Right lobe of liver (tissue), 4 donors: ENCODE measurements around the gene SETBP1.

Experiments used
- POLR2A ChIP-seq: fragments of 450-650 bp; IDR thresholded peaks from one replicate; pipeline ENCODE4 v1.6.1; 2017; ENCODE audit warnings: antibody characterized with exemption, mild to moderate bottlenecking
- TF ChIP-seq, protein P1 (sequence below), 4 donors: fragments of 200-600 bp in 3 of 4; fragments of 450-650 bp in 1 of 4; IDR thresholded peaks; one replicate each; pipeline versions ENCODE4 v1.5.1 to v1.8.0; 2016 to 2022; ENCODE audit warnings: antibody characterized with exemption in 4 of 4, mild to moderate bottlenecking in 2 of 4
- donor health status: DM: no; HTN: no; CAD: no.
- donor health status: DM: no; HTN: no; CAD: no.
- donor health status: DM: no; HTN: yes; CAD: no.

DNA sequence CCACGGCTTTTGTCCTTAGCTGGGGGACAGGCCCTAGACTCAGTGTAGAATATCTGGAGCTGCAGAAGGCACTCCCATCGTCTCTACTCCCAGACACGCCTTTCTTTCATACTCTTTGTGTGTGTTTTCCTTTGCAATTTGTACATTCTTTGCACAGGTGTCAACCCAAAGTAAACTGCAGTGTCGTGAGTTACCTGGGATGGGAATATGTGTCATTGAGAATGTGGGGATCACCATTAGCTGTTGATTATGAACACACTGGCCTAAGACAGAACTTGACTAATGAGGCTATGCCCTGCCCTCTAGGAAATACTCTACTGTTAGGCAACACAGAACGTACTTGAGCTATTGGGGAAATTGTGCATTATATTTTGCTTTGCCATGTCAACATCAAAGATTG, 233.3 kb downstream of the SETBP1 start:
- TF ChIP-seq, protein P1, sequence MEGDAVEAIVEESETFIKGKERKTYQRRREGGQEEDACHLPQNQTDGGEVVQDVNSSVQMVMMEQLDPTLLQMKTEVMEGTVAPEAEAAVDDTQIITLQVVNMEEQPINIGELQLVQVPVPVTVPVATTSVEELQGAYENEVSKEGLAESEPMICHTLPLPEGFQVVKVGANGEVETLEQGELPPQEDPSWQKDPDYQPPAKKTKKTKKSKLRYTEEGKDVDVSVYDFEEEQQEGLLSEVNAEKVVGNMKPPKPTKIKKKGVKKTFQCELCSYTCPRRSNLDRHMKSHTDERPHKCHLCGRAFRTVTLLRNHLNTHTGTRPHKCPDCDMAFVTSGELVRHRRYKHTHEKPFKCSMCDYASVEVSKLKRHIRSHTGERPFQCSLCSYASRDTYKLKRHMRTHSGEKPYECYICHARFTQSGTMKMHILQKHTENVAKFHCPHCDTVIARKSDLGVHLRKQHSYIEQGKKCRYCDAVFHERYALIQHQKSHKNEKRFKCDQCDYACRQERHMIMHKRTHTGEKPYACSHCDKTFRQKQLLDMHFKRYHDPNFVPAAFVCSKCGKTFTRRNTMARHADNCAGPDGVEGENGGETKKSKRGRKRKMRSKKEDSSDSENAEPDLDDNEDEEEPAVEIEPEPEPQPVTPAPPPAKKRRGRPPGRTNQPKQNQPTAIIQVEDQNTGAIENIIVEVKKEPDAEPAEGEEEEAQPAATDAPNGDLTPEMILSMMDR (IDR thresholded peaks at IDR 0.05): no peak
- no peak for TF ChIP-seq POLR2A
